Activated naive CD8-positive, alpha-beta T cell treated with anti-CD3 and anti-CD28 coated beads, Interleukin-2, amount 10 ng/mL, durations not matched to agents 7 days and 5 days (primary cell): Measurements from ENCODE around the gene ANTXR1. TPM values are rescaled to one million over a fixed set of nuclear protein-coding genes. Genes with fewer than 3 reads are reported as not detected.
"Not testable (repeated sequence)": the region's sequence is repeated elsewhere in the genome, so short reads cannot be mapped to it uniquely, and the experiment has no call there.

Experiments
- ATAC-seq: fragments of 150-1000 bp; cut with Tn5 transposase; one replicate; pipeline ENCODE4 v1.10.0; 2021; ENCODE audit warnings: low read depth, moderate library complexity
- POLR2A ChIA-PET: fragments of 350-600 bp; sonication (Branson Sonifier 250); formaldehyde crosslinking; loops from one replicate; lab custom pipeline; 2021; ENCODE audit warnings: antibody characterized with exemption; lab: Charles Lee
- DNase-seq: peaks from one replicate; pipeline ENCODE4 v3.0.0; 2021
- H3K27ac Mint-ChIP-seq: one replicate; pipeline ENCODE4 v1.8.0; 2022; ENCODE audit warnings: mild to moderate bottlenecking, mixed read lengths
- H3K27me3 Mint-ChIP-seq: one replicate; pipeline ENCODE4 v1.8.0; 2022; ENCODE audit warnings: mild to moderate bottlenecking, moderate library complexity, mixed read lengths
- H3K36me3 Mint-ChIP-seq: one replicate; pipeline ENCODE4 v1.8.0; 2021; ENCODE audit warnings: mild to moderate bottlenecking, mixed read lengths
- H3K4me1 Mint-ChIP-seq: one replicate; pipeline ENCODE4 v1.8.0; 2021; ENCODE audit warnings: mixed read lengths
- H3K4me3 Mint-ChIP-seq: one replicate; pipeline ENCODE4 v1.8.0; 2022; ENCODE audit warnings: mild to moderate bottlenecking, moderate library complexity, mixed read lengths
- H3K9me3 Mint-ChIP-seq: one replicate; pipeline ENCODE4 v1.8.0; 2021; ENCODE audit warnings: mixed read lengths
- total RNA-seq, 2 experiments: library from RNA; stranded (reverse); gene quantifications; one replicate each; pipeline ENCODE4 v1.2.3, GENCODE V29; 2021

The ANTXR1 gene
- total RNA-seq, 2 experiments from 2014 or later, result 0.09 to 0.11 TPM

DNA sequence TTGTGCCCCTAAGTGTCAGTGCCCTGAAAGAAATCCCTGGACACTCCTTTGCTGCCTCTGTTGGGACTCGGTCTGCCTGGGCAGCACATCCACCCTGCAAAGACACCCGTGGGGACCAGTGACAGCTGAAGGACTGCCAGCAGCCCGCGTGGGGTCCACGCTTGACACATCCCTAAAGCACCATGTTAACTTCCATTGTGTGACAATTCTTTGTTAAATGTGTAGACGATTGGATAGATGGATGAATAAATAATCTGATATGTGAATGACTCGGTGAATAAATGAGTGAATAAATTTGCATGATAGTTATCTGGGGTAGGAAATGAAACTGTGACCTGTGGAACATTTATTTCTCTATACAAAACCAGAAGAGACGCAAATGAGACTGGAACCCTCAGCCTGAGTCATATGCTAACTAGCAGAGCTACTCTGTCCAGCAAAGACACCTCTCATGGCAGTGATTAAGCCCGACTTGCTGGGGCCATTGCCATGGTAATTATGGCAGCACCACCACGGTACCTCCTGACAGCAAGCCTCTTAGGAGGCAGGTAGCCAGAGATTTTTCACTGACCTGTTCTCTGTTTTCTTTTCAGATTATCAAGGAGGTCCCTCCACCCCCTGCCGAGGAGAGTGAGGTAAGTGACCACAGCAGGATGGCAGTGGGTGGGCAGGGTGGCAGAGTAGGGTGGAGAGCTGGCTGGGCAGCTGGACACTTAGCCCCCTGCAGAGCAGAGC is 156.8 kb downstream of the ANTXR1 start:
- Mint-ChIP-seq H3K4me1 (no peaks in the 10 kb centered on the region), H3K27ac (no peak overlapping the region), H3K9me3 (no peaks in the 10 kb centered on the region), H3K36me3 (no peaks in the 10 kb centered on the region), H3K27me3 (peaks cover 28% of the 10 kb centered on the region), H3K4me3 (no peak overlapping the region)
- POLR2A ChIA-PET, result no interaction called here
- no peak for DNase-seq
- ATAC-seq, result no peak

DNA sequence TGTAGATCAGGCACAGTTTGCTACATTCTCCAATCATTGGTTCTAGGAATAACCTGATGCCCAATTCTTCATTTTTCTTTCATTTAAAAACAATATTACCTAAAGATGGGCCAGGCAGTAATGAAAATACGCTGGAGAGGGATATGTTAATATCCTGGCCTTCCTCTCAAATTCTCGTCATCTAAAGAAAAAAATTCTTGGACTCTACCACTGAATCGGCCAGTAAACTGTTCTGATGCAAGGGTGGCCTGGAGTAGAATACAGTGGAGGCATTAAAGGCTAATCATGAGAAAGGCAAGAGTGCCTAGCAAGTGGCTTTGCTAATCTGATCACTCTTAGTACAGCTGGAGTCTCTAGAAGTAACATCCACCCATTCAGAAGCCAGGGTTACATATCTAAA is 157.7 kb downstream of the ANTXR1 start:
- Mint-ChIP-seq H3K4me1 (no peaks in the 10 kb centered on the region), H3K27ac (no peak overlapping the region), H3K9me3 (no peaks in the 10 kb centered on the region), H3K4me3 (no peak overlapping the region), H3K36me3 (no peaks in the 10 kb centered on the region), H3K27me3 (peaks cover 28% of the 10 kb centered on the region)
- POLR2A ChIA-PET, result no interaction called here
- DNase-seq (no peak), ATAC-seq (no peak)

DNA sequence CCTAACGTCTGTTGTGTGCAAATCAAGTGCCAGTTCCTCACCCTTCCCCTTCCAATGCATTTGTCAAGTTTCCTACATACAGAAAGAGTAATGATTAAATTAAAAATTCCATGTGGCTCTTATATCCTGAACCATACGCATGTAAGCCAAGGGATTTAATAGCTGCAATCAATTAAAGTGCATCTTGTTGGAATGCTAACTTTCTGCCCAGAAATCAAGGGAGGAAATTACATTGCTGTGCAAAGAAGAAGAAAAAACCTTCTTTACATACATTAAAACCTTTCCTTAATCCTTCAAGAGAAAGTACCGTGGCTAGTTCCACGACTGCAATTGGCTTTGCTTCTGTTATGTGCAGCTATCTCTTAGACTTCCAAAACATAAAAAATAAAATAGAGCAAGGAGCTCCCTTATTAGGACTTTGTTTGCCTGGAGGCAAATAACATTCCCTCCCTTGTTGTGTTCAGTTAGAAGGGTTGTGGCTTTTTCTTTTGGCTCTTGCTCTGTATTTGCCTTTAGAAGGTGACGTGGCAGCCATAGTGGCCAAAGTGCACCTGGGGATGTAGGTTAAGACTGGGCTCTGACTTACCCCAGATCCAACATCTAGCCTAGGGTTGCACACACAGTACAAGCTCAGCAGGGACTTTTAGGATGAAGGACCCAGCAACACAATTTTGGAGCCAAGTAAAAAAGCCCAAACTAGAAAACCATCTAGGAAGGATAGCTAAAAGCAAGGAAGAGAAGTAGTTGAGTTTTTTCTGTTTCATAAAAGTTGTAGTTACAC is 158.3 kb downstream of the ANTXR1 start:
- Mint-ChIP-seq H3K27ac (no peak overlapping the region), H3K9me3 (no peaks in the 10 kb centered on the region), H3K36me3 (no peaks in the 10 kb centered on the region), H3K27me3 (peaks cover 28% of the 10 kb centered on the region), H3K4me3 (no peak overlapping the region), H3K4me1 (no peaks in the 10 kb centered on the region)
- DNase-seq (no peak), ATAC-seq (no peak)
- POLR2A ChIA-PET, result no interaction called here

DNA sequence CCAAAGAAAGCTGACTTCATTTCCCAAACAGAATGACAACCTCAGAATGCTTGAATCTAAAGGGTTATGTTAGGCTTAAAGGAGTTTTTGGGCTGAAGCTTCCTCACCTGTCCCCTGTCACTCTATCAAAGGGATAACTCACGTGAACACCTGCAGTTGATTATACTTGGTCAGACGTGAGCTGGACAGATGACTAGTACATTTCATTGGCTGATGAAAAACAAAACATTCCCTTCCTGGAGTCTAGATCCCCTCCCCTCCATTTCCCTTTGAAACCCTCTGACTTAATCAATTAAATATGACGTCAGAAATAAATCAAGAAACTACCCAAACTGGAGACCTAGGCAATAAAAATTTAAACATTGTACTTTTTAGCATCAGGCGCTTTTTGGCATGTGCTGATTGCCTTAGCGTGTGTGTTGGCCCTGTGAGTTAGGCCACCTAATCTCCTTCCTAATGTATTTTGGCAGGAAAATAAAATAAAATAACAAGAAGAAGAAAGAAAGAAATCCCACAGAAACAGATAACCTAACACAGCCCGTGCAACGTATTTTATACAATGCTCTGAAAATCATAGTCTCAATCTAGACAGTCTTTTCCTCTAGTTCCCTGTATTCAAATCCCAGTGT is 159.0 kb downstream of the ANTXR1 start:
- Mint-ChIP-seq H3K27me3 (peaks cover 23% of the 10 kb centered on the region), H3K9me3 (no peaks in the 10 kb centered on the region)
- POLR2A ChIA-PET, result no interaction called here

DNA sequence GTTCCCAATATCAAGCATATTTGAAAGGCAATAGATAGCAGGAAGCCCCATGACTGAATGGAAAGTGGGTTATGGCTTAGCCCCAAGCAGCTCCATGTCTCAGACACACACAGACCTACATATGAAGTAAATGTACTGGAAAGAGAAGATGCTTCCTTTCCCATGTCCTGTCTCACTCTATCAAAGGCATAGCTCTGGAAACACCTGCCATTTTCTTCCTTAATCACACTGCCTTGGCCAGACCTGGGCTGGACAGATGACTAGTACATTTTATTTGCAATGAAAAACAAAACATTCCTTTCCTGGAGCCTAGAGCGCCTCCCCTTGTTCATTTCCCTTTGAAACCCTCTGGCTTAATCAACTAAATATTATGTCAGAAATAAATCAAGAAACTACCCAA is 160.7 kb downstream of the ANTXR1 start:
- Mint-ChIP-seq H3K27ac (no peak overlapping the region), H3K9me3 (no peaks in the 10 kb centered on the region), H3K36me3 (no peaks in the 10 kb centered on the region), H3K27me3 (peaks cover 26% of the 10 kb centered on the region), H3K4me1 (peaks cover 1% of the 10 kb centered on the region), H3K4me3 (no peak overlapping the region)
- no peak for DNase-seq
- ATAC-seq, result no peak
- POLR2A ChIA-PET, result no interaction called here

More for the DNA sequence above, 159.0 kb downstream of the ANTXR1 start:
- no peak overlapping the region for H3K27ac Mint-ChIP-seq
- H3K4me1 Mint-ChIP-seq, result no peaks in the 10 kb centered on the region
- no peak overlapping the region for H3K4me3 Mint-ChIP-seq
- ATAC-seq (no peak), DNase-seq (no peak)
- H3K36me3 Mint-ChIP-seq, result no peaks in the 10 kb centered on the region

DNA sequence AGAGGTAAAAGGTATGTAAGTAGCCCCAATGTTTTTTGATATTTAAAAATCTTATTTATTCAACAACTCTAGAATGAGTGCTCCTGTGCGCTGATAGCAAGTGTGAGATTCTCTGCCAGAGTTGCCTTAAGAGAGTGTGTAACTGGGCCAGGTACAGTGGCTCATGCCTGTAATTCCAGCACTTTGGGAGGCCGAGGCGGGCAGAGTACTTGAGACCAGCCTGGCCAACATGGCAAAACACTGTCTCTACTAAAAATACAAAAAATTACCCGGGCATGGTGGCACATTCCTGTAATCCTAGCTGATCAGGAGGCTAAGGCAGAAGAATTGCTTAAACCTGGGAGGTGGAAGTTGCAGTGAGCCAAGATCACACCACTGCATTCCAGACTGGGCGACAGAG is 161.2 kb downstream of the ANTXR1 start:
- not testable (repeated sequence) for H3K9me3 Mint-ChIP-seq

DNA sequence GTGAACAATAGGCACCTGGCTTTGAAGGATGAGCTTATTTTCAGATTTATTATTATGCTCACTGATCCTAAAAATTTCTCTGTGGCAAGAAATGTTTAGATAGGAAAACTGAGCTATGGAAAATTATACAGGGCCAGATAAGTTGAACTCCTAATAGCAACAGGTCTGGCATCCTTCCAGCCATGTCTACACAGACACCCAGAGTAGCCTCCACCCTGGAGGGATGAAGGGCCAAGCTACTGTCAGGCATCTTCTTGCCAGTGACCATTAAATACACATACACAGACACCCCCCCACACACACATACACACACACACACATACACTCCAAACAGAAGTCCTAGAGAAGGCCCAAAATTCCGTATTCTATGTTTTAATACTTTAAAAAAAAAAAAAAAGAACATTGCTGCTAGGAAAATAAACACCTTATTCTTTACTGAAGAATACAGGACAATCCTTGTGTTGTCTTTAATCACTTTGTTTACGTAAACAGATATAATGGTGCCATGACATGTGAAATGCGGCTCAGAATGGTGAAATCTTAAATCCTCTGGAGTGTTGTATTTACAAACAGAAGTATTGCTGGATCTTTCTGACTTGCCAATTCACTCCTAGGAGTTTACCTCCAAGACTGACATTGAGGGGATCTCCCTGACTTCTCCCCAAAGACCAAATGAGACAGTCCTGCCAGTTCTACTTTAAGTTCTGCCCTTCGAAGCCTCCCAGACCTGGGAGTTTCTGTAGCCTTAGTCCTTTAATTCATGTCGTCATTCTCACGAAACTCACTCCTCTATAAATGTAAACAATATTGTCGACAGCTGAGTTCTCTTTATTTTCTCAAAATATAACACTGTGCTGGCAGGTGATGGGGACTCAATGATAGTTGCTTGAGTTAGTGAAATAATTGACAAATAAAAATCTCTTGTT is 163.1 kb downstream of the ANTXR1 start:
- no peaks in the 10 kb centered on the region for H3K9me3 Mint-ChIP-seq
- DNase-seq (no peak), ATAC-seq (no peak)
- H3K4me3 Mint-ChIP-seq, result no peak overlapping the region
- H3K27me3 Mint-ChIP-seq, result peaks cover 19% of the 10 kb centered on the region
- peaks cover 1% of the 10 kb centered on the region for H3K4me1 Mint-ChIP-seq
- POLR2A ChIA-PET, result no interaction called here
- no peaks in the 10 kb centered on the region for H3K36me3 Mint-ChIP-seq
- no peak overlapping the region for H3K27ac Mint-ChIP-seq

More for the DNA sequence above, 161.2 kb downstream of the ANTXR1 start:
- H3K27ac Mint-ChIP-seq, POLR2A ChIA-PET, H3K4me3 Mint-ChIP-seq, ATAC-seq, H3K4me1 Mint-ChIP-seq, H3K36me3 Mint-ChIP-seq, DNase-seq: not testable (repeated sequence)
- peaks cover 24% of the 10 kb centered on the region for H3K27me3 Mint-ChIP-seq

DNA sequence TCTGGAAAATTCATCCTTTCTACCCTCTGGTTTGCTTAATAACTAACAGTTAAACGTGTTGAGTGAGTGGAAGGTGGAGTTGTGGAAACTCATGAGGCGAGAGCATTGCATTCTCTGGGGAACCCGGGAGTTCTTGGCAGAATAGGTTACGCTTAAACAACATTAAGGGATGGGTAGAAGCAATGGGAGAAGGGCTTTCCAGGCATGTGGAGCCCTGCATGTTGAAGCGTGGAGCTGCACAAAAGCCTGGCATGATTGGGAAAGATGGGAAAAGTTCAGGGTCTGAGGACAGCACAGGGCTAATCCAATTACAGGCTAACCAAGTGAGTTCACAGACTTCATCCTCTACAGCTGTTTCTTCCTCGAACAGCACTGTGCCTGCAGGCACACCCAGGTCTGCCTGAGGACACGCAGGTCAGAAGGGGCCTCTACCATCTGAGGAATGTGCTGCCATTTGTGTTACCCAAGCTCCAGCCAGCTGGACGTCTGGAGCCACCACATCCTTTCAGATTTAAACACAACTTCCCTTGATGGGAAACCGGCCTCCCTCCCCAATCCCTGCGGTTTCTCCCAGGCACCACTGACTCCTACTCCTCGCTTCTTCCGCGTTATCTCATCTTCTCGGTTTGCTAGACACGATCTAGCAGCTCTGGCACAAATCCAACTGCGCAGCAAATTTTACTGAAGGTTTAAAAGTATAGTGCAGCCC is 164.2 kb downstream of the ANTXR1 start:
- H3K36me3 Mint-ChIP-seq, result no peaks in the 10 kb centered on the region
- no peaks in the 10 kb centered on the region for H3K9me3 Mint-ChIP-seq
- no peak for DNase-seq
- no peak overlapping the region for H3K27ac Mint-ChIP-seq
- ATAC-seq, result no peak
- peaks cover 19% of the 10 kb centered on the region for H3K27me3 Mint-ChIP-seq
- peaks cover 1% of the 10 kb centered on the region for H3K4me1 Mint-ChIP-seq
- POLR2A ChIA-PET, result no interaction called here
- H3K4me3 Mint-ChIP-seq, result no peak overlapping the region

DNA sequence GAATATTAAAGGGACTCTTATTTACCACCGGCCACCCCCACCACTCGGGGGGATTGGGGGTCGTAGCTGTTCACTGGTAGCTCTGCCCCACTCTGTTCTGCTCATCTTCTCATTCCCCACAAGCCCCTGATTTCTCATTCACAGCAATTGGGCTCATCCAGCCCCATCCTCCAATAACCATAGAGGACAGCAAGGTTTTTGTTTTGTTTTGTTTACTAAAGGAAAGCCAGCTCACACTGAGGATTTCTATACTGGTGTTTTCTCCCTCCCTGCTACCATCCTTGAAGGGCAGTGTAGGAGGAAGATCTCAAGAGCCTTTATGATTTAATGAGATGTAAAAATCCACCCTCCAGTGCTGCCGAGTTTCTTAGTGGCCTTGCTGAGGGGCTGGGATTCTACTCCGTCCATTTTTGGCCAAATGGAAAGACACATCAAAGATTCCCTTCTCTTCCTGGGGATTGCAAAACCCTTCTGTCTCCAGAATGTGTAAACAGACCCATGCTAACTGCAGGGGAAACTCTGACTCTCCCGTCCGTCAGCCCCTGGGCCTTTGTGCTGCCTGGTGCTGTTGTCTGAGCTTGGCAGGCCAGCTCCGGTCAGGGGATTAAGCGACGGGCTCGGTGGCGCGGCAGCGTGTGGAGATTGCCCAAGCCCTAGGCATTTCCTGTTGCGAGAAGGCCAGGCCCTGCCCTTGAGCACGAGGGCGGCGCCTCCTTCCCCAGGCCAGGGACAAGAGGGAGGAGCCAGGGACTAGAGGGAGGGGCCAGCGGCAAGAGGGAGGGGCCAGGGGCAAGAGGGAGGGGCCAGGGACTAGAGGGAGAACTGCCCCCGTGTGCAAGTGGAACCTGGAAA is 165.0 kb downstream of the ANTXR1 start:
- POLR2A ChIA-PET, result no interaction called here
- H3K9me3 Mint-ChIP-seq, result no peaks in the 10 kb centered on the region
- H3K4me1 Mint-ChIP-seq, result peaks cover 1% of the 10 kb centered on the region
- DNase-seq, result no peak
- H3K36me3 Mint-ChIP-seq, result no peaks in the 10 kb centered on the region
- peaks cover 15% of the 10 kb centered on the region for H3K27me3 Mint-ChIP-seq
- ATAC-seq, result no peak
- no peak overlapping the region for H3K27ac Mint-ChIP-seq
- no peak overlapping the region for H3K4me3 Mint-ChIP-seq

DNA sequence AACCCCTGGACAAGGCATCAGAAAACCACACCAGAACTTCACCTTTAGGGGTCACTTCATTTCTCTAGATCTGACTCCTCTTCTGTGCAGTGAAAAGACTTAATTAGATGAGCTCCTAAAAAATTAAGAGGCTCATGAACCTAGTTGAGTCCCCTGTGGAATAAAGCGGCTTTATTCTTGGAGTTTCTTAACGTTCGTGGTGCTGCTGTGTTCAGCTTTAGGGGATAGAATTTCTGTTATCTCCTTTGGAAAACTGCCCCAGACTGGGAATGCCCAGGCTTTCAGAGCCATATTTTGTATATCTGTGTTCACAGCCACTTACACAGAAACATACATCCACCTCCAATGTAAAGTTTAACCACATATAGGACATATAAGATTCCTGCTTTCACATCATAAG is 165.8 kb downstream of the ANTXR1 start:
- no peak overlapping the region for H3K27ac Mint-ChIP-seq
- H3K9me3 Mint-ChIP-seq, result no peaks in the 10 kb centered on the region
- POLR2A ChIA-PET, result no interaction called here
- peaks cover 1% of the 10 kb centered on the region for H3K4me1 Mint-ChIP-seq
- H3K27me3 Mint-ChIP-seq, result peaks cover 11% of the 10 kb centered on the region
- no peaks in the 10 kb centered on the region for H3K36me3 Mint-ChIP-seq
- H3K4me3 Mint-ChIP-seq, result no peak overlapping the region
- DNase-seq (no peak), ATAC-seq (no peak)

DNA sequence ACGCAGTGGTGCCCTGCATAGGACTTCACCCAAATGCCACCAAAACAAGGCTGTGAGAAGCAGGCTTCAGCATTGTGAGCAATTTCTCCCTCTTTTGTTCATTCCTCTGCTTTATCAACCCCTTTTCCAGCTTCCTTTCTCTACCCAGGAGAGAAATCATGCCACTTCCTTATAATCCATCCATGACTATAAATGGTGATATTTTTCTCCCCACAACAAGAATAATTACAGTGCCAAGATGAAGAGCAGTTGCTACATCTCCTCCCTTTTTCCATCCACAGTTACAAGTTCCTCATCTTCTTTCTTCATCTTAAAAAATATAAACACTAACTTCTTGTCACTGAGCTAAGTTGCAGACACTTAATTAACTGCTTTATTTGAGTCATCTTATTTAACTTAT is 167.2 kb downstream of the ANTXR1 start:
- peaks cover 1% of the 10 kb centered on the region for H3K4me1 Mint-ChIP-seq
- ATAC-seq, result no peak
- no peaks in the 10 kb centered on the region for H3K36me3 Mint-ChIP-seq
- H3K27me3 Mint-ChIP-seq, result peaks cover 6% of the 10 kb centered on the region
- no peaks in the 10 kb centered on the region for H3K9me3 Mint-ChIP-seq
- H3K4me3 Mint-ChIP-seq, result no peak overlapping the region
- DNase-seq, result no peak
- POLR2A ChIA-PET, result no interaction called here
- H3K27ac Mint-ChIP-seq, result no peak overlapping the region

DNA sequence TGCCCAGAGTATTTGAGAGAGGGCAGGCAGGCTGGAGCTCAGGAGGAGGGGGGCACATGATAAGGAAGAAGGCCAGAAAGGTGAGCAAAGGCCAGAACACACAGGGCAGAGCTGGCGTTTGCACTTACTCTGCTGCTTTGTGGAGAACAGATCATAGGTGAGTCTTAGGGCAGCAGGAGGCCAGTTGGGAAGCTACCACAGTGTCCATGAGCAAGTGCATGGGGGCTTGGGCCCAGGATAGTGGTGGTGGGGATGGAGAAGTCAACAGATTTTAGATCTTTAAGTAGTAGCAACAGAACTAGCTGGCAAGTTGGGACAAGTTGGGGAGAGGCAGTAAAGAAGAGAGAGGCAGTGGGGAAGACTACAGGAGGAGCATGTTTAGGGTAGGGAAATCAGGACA is 168.0 kb downstream of the ANTXR1 start:
- no peaks in the 10 kb centered on the region for H3K36me3 Mint-ChIP-seq
- no peak for ATAC-seq
- H3K27ac Mint-ChIP-seq, result no peak overlapping the region
- peaks cover 6% of the 10 kb centered on the region for H3K27me3 Mint-ChIP-seq
- no peak overlapping the region for H3K4me3 Mint-ChIP-seq
- POLR2A ChIA-PET, result no interaction called here
- peaks cover 1% of the 10 kb centered on the region for H3K4me1 Mint-ChIP-seq
- no peaks in the 10 kb centered on the region for H3K9me3 Mint-ChIP-seq
- no peak for DNase-seq
